Measurements from ENCODE around the gene ETV3. TPM values are rescaled to one million over a fixed set of nuclear protein-coding genes. Genes with fewer than 3 reads are reported as not detected.

Gene ETV3
- total and polyA plus RNA-seq, 10 of the 15 experiments (the other 5 are each of a cell fraction or from before 2014, with no cell fraction given): 1.7 to 13.8 (median 7.2) TPM

- Histone ChIP-seq H3K9ac (ENCODE audit: control insufficient read depth, insufficient read depth, low read length) (no peak overlapping the region), H3K27ac (ENCODE audit: control insufficient read depth, insufficient read depth) (no peak overlapping the region), H3K36me3 (ENCODE audit: control insufficient read depth in 2 of 2, insufficient read depth in 2 of 2, low read length in 1 of 2) (no peaks in the 10 kb centered on the region), H2AFZ (ENCODE audit: control insufficient read depth, low read depth, low read length) (no peak overlapping the region), H4K20me1 (ENCODE audit: control insufficient read depth, insufficient read depth) (no peaks in the 10 kb centered on the region), H3K79me2 (ENCODE audit: control insufficient read depth, insufficient read depth, low read length) (no peaks in the 10 kb centered on the region), H3K9me3 (replicated peaks; ENCODE audit: control insufficient read depth, insufficient read depth, low read length) (no peaks in the 10 kb centered on the region), H3K4me3 (no peak overlapping the region), H3K4me1 (ENCODE audit: control insufficient read depth, insufficient read depth, low read length) (no peaks in the 10 kb centered on the region), H3K4me2 (ENCODE audit: control insufficient read depth, insufficient read depth) (no peak overlapping the region), H3K27me3 (replicated peaks in 1 of 2; ENCODE audit: control insufficient read depth in 2 of 2, insufficient read depth in 2 of 2, low read length in 1 of 2) (no peaks in the 10 kb centered on the region)
- WGBS (ENCODE audit: insufficient coverage, insufficient replicate concordance, low lambda C conversion rate, missing lambda C conversion rate): 50% methylated on average over 5 of the region's 5 CpGs
- ChIA-PET RAD21 (ENCODE audit: unreplicated experiment) (no interaction called here), SMC1A (ENCODE audit: uncharacterized antibody, unreplicated experiment) (interaction anchor here (0.9 to 2.4 kb wide), 3 partner anchors 9 to 75 kb away, joined by 5 to 11 read pairs (median 9); no protein-coding TSS in a partner anchor), CTCF (interaction anchor here (4.1 to 14.4 kb wide), 2 partner anchors 8 to 73 kb away, joined by 29 to 715 read pairs; no protein-coding TSS in a partner anchor), POLR2A (interaction anchor here (1.0 kb wide), 1 partner anchor 71 kb away, joined by 3 read pairs; no protein-coding TSS in a partner anchor)
- no peak for FAIRE-seq
- intact Hi-C loops (cut with micrococcal nuclease; ENCODE audit: unreplicated experiment): no loop called here
- ATAC-seq: no peak
- no TSS peak for BruUV-seq (replicated peaks)
- no peak for DNase-seq (ENCODE audit: low read depth, low spot score)
- in situ Hi-C loops (cut with MboI): no loop called here
- TF ChIP-seq PKNOX1 (IDR thresholded peaks at IDR 0.05): no peak
- TF ChIP-seq WRNIP1 (IDR thresholded peaks at IDR 0.05; ENCODE audit: borderline replicate concordance, low read depth, low read length): no peak
- no peak for TF ChIP-seq RCOR1 (conservative IDR thresholded peaks at IDR 0.05; ENCODE audit: low read depth, low read length)
- no peak for TF ChIP-seq NR2F1 (conservative IDR thresholded peaks at IDR 0.05)
- TF ChIP-seq, protein P1, sequence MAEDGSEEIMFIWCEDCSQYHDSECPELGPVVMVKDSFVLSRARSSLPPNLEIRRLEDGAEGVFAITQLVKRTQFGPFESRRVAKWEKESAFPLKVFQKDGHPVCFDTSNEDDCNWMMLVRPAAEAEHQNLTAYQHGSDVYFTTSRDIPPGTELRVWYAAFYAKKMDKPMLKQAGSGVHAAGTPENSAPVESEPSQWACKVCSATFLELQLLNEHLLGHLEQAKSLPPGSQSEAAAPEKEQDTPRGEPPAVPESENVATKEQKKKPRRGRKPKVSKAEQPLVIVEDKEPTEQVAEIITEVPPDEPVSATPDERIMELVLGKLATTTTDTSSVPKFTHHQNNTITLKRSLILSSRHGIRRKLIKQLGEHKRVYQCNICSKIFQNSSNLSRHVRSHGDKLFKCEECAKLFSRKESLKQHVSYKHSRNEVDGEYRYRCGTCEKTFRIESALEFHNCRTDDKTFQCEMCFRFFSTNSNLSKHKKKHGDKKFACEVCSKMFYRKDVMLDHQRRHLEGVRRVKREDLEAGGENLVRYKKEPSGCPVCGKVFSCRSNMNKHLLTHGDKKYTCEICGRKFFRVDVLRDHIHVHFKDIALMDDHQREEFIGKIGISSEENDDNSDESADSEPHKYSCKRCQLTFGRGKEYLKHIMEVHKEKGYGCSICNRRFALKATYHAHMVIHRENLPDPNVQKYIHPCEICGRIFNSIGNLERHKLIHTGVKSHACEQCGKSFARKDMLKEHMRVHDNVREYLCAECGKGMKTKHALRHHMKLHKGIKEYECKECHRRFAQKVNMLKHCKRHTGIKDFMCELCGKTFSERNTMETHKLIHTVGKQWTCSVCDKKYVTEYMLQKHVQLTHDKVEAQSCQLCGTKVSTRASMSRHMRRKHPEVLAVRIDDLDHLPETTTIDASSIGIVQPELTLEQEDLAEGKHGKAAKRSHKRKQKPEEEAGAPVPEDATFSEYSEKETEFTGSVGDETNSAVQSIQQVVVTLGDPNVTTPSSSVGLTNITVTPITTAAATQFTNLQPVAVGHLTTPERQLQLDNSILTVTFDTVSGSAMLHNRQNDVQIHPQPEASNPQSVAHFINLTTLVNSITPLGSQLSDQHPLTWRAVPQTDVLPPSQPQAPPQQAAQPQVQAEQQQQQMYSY (CRISPR knock-in tag; IDR thresholded peaks at IDR 0.05): no peak
- TF ChIP-seq RAD51 (IDR thresholded peaks at IDR 0.05): no peak
- no peak for TF ChIP-seq ZBTB11 (CRISPR knock-in tag; IDR thresholded peaks at IDR 0.05)
- no peak for TF ChIP-seq HCFC1 (IDR thresholded peaks at IDR 0.05; ENCODE audit: low read length)
- no peak for TF ChIP-seq BHLHE40 (IDR thresholded peaks at IDR 0.05; ENCODE audit: borderline replicate concordance in 1 of 2, low read depth in 2 of 2, low read length in 1 of 2)
- TF ChIP-seq RB1 (IDR thresholded peaks at IDR 0.05; ENCODE audit: borderline replicate concordance): no peak
- TF ChIP-seq, protein P2, sequence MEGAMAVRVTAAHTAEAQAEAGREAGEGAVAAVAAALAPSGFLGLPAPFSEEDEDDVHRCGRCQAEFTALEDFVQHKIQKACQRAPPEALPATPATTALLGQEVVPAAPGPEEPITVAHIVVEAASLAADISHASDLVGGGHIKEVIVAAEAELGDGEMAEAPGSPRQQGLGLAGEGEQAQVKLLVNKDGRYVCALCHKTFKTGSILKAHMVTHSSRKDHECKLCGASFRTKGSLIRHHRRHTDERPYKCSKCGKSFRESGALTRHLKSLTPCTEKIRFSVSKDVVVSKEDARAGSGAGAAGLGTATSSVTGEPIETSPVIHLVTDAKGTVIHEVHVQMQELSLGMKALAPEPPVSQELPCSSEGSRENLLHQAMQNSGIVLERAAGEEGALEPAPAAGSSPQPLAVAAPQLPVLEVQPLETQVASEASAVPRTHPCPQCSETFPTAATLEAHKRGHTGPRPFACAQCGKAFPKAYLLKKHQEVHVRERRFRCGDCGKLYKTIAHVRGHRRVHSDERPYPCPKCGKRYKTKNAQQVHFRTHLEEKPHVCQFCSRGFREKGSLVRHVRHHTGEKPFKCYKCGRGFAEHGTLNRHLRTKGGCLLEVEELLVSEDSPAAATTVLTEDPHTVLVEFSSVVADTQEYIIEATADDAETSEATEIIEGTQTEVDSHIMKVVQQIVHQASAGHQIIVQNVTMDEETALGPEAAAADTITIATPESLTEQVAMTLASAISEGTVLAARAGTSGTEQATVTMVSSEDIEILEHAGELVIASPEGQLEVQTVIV (IDR thresholded peaks at IDR 0.05; ENCODE audit: borderline replicate concordance, partially characterized antibody): no peak
- no peak for TF ChIP-seq ZNF384 (IDR thresholded peaks at IDR 0.05; ENCODE audit: borderline replicate concordance, low read depth, low read length)
- TF ChIP-seq FOXM1 (IDR thresholded peaks at IDR 0.05; ENCODE audit: low read depth, low read length): no peak
- no peak for TF ChIP-seq BRCA1 (IDR thresholded peaks at IDR 0.05; ENCODE audit: low read depth, low read length)
Measured at GRCh38 chr1:157081707-157082106, 56.5 kb downstream of the ETV3 start.

Measured in GM12878 (cell line).